A549 treated with AZD9567 at 1 μM for 4 hours (cell line): ENCODE results near the gene FRMPD2. TPM values are rescaled to one million over a fixed set of nuclear protein-coding genes. Genes with fewer than 3 reads are reported as not detected.

Experiments used
- total RNA-seq: library from RNA; stranded (reverse); fragments of 200-300 nt; extraction: Qiagen RNA extraction; gene quantifications from 5 replicates; pipeline ENCODE4 v1.2.3, GENCODE V29; 2022; ENCODE audit not compliant: insufficient read depth

FRMPD2 gene, protein sequence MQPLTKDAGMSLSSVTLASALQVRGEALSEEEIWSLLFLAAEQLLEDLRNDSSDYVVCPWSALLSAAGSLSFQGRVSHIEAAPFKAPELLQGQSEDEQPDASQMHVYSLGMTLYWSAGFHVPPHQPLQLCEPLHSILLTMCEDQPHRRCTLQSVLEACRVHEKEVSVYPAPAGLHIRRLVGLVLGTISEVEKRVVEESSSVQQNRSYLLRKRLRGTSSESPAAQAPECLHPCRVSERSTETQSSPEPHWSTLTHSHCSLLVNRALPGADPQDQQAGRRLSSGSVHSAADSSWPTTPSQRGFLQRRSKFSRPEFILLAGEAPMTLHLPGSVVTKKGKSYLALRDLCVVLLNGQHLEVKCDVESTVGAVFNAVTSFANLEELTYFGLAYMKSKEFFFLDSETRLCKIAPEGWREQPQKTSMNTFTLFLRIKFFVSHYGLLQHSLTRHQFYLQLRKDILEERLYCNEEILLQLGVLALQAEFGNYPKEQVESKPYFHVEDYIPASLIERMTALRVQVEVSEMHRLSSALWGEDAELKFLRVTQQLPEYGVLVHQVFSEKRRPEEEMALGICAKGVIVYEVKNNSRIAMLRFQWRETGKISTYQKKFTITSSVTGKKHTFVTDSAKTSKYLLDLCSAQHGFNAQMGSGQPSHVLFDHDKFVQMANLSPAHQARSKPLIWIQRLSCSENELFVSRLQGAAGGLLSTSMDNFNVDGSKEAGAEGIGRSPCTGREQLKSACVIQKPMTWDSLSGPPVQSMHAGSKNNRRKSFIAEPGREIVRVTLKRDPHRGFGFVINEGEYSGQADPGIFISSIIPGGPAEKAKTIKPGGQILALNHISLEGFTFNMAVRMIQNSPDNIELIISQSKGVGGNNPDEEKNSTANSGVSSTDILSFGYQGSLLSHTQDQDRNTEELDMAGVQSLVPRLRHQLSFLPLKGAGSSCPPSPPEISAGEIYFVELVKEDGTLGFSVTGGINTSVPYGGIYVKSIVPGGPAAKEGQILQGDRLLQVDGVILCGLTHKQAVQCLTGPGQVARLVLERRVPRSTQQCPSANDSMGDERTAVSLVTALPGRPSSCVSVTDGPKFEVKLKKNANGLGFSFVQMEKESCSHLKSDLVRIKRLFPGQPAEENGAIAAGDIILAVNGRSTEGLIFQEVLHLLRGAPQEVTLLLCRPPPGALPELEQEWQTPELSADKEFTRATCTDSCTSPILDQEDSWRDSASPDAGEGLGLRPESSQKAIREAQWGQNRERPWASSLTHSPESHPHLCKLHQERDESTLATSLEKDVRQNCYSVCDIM (N-terminal part only)
- 0.08 to 0.16 TPM (median 0.11 TPM) in 4 of 5 replicates, not detected in the other for total RNA-seq

DNA sequence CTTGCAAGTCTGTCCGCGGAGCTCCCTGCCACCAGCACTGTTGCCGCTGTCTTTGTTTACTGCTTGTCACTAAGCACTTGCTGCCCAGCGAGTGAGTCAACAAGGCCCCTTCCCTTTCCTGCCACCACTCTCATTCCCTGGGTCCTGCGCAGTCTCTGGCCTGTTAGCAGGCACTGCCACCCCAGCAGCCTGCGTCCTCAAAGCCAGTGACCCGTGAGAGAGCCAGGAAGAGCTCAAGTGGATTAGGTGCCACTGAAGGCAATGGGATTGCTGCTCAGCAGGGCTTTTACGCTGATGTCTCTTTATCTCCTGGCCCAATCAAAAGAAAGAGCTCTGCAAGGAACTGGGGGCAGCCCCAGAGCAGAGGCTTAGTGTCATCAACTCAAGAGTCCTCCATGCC, at the start of gene FRMPD2:
TSS of gene FRMPD2 (minus strand) at position 61 of the 400 bp plus-strand sequence. CDS start 129 bp downstream, outside the sequence.

DNA sequence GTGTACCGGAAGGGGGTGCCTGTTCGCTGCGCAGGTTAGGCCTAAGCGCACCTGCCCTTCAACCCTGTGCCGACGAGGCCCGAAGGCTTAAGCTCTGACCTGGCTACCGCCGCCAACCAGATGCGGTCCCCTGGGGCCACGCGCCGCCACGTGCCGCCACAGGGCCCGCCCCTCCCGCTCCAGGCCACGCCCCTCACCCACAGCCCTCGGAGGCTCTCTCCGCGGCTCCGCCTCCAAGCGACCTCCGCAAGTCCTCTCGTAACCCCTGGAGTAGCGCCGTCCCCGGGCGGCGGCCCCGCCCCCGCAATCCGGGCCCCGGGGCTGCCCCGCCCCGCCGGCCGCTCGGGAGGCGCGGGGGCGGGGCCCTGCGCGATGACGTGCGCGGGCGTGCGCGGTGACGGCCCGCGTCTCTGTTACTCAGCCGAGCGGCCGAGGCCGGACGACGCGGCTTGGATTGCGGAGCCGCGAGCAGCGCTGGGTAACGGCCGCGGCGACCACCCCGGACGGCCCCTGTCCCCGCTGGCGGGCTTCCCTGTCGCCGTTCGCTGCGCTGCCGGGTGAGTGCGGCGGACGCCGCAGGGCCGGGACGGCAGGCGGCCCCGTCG, 31.9 kb upstream of the FRMPD2 start, which contains the start of gene MAPK8:
TSS of gene MAPK8 (plus strand) at position 413 of the 605 bp plus-strand sequence. CDS start 94,984 bp downstream, outside the sequence.

Other genes starting within 250 kb of the FRMPD2 start
- gene MAPK8, start 32.0 kb upstream of the FRMPD2 start, total RNA-seq, result 32.5 to 47.1 TPM (median 42.7 TPM) in 5 replicates